GM18517 (cell line): Measurements from ENCODE around the gene ZNF516.

Source experiments
- ATAC-seq: cut with Tn5 transposase; IDR thresholded peaks from one replicate; pipeline ENCODE4 v1.9.1; 2021; ENCODE audit warnings: mild to moderate bottlenecking, moderate library complexity; ENCODE audit not compliant: unreplicated experiment

The ZNF516 gene

DNA sequence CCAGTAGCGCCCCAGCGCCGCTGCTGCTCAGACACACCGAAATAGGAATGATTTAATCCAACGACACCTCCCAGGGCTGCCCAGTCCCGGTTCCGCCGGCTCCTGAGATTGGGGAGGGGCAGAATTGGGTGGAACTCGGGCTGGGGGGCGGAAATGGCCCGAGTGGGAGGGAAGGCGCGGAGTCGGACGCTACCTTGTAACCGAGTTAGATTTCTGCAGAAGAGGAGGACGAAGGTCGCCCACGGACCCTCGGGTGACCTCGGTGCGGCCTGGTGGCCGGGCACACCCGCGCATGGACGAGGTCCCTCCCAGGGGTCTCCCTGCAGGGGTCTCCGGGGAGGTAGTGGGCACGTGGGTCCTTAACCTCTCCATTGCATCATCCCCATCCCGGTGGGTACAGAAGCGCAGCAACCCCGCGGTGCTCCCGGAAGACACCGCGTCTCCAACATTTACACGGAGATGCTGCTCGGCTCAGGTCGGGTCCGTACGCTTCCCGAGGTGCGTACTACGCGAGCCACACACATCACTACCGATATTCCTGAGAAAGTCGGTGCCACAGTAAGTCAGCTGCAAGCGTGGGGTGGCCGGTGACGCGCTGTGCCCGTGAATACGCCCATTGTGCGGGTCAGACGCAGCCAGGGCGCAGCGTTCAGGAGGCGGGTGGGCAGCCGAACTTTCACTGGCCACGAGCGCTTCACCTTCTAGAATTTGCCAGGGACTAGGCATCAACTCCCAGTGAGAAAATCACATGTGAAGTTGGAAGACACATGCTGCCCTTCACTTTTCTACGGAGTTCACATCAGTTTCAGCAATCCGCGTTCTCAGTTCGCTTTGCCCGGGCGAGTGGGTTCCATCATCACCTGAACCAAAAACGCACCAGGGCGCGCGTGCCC, 3.0 kb downstream of the ZNF516 start:
- no peak for ATAC-seq

DNA sequence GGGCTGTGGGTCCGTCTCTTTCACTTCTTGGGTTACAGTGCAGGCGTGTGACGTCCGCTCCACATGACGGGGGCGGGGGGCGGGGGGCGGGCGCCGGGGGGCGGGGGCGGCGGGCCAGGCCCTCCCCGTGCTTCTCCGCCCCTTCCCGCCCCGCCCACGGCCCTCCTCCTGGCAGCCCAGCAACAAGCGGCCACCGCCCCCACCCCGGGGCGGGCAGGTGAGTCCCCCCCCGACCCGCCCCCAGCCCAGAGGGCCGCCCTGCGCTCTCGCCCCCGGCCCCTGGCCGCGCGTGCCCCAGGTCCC, 3.6 kb downstream of the ZNF516 start:
- no peak for ATAC-seq

DNA sequence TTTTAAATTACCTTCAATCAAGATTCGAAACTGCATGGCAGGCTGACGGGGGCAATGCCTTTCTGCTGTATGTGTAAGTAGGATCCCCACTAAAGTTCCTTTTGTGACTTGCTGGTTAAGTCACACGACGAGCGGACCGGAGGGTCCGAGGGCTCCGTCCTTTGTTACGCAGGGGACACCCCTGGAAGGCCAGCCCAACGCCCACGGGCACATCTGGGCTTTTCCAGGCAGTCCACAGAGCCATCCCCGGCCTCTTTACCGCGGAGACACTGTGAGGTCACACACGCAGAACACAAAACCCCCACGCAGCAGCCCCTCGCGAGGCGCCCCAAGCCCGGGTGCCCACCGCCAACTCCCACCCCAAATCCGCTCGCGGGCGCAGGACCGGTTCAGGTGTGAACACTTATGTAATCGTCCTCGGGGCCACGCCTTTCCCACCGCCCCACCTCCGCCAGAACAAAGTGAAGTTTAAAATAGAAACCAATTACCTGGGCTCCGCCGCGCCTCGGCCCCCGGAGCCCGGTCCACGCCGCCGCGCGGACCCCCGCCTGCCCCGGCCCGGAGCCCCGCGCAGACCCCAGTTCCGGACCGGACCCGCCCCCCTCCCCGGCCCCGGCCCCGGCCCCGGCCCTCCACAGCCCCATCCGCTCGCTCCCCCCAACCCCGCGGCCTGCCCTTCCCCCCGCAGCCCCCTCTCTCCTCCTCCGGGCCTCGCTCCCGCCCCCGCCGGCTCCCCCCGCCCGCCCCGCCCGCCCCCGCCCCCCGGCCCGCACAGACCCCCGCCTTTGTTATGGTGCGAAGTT, 4.2 kb downstream of the ZNF516 start:
- ATAC-seq: no peak

DNA sequence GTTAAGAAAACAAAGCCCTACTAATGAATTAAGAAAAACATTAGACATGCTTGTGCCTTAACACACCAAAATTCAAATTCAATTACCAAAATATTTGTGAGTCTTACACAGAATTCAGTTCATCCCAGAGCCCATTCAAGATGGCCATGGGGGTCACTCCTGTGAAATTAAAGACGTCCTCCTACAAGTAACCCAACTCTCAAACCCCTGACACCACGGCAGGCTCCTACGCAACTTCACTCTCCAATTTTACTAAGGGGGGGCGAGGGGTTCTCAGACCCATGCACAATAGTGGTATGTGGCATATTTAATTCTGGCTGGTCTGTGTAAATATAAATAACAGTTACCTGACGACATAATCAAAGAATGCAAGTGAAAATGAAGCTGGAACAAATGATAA, 5.0 kb downstream of the ZNF516 start:
- no peak for ATAC-seq

DNA sequence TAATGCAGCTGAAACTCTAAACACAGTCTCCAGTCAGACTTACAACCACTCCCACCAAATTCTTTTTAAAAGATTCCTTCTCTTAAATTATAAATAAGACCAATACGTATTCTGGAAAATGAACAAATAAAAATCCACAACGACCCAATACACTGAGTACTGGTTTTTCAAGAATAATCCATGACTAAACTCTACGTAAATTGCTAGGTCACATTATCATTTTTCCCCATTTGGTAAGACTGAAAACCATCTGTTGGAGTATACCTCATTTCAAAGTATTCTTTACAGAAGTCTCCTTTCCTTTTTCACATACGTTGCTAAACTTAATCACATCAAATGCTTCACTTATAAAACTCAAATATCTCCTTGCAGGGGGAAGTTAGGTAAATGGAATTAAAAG, 6.0 kb downstream of the ZNF516 start:
- no peak for ATAC-seq

DNA sequence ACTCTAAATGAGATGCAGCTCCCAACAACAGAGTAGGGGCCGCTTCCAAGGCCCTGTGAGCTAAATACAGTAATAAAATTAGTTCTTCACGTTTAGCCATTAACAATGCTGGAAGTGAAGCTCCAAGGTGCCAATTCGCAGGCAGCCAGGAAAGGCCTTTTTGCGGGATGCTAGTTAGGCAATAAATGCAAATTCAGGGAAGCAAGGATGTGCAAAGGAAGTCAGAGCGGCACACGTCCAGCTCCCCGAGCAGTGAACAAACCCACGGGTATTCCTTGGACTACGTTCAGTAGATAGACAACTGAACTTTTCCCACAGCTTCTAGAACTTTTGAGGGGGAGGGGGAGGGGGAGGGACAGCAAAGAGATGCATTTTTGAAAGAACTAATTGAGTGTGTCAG, 6.9 kb downstream of the ZNF516 start:
- no peak for ATAC-seq

DNA sequence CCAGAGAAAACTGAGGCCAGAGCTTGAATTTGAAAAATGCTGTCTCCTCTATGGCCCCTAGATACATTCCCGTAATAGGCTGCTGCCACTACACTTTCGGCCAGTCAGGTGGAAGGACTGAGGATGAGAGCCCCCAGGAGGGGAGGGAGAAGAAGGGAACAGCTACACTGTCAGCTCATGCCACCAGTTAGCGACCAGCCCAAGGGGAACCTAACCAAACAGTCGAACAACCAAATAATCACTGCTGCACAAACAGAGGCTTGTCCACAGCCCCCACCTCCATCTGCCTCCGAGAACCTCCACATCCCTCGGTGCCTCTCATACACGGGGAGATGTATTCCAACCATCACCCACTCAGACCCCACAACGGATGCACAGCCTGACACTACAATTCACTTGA, 7.3 kb downstream of the ZNF516 start:
- no peak for ATAC-seq

DNA sequence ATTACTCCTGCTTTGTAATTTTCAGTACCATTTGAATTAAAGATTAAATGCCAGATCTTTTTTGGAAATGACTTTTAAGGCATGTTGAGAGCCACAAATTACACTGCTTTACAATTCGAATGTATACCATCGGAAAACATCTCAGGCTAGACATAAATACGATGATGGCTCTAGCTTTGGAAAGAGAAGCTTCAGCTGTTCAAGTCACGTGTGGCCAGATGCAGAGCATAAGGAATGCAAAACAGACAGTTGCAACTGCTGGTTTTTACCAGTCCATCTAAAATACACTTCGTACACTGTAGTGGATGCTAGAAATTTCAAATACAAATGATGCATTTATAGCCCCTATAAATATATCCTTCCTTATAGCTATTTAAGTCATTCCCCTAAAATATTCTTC, 8.0 kb downstream of the ZNF516 start:
- ATAC-seq: no peak

DNA sequence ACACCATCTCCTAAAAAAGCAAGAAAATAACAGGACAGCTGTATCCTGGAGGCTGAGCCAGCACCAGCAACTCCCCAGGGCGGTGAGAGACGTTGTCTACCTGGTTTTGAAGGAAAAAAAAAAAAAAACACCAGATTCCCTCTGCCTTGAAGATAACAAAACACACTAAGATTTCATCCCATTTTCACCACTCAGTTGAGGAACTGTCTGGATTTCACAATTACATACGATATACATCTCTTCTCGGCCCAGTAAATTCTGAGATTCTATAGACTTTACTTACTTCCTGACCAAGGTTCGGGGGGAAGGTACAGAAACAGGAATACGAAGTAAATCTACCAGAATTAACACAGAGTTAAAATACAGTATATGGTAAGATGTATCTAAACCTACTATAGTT, 8.5 kb downstream of the ZNF516 start:
- ATAC-seq: no peak

DNA sequence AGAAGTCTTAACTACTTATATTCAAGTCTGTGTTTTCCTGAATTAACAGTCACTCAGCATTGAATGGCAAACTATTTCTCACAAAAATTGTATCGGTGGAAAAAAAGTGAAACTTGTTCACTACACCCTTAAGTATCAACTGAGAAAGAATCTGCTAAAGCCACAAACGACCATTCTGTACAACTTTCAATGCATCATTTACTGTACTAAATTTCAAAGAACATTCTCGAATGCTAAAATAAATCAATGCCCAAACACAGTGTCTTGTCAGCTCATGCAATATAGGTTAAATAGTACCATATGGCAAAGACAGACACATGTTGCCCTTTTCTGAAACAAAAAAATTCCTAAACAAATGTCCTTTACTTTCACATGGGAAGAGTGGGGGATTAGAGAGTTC, 9.0 kb downstream of the ZNF516 start:
- ATAC-seq: no peak

DNA sequence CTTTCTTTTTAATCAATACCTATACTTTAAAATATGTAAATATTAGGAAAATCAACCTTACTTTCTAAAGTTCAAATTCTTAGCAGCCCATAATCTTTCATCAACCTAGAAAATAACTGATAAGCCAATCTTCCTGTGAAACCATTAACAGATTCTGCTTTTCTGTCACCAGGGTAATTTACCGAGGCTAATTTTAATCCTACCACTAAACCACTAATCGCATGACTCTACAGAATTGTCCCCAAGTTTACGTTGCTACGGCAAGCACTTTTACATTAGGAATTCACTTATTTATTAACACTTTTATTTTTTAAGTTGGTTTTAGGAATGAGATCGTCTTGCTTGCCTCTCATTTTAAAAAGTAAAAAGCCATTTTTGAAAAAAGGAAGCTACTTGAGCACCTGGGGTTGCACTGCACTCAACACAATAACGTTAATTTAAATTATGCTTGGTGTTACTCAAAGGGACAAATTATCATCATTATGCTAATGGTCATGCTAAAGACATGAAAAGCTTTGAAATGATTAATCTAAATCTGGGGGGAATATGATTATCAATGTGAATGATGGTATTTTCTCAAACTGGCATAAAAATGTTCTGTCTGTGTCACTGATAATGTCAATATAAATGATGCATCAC, 10.2 kb downstream of the ZNF516 start:
- peak; percentile 71 for ATAC-seq

DNA sequence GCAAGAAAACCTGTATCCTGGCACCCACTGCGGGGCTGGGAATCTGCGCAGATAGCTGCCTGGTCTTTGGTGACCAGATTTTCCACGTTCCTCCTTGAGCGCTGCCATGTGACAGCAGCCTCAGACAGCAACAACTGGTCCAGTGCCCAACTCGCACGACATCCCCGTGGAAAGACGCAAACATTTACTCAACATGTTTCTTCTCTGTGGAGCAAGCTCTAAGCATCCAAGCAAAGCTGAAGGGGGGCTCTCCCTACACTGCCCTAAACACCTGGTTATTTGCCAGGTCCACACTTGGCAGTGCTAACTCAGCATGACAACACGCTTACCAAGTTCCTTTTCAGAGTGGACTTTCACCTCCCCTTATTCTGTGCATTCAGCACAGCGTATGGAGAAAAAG, 11.3 kb downstream of the ZNF516 start:
- no peak for ATAC-seq

DNA sequence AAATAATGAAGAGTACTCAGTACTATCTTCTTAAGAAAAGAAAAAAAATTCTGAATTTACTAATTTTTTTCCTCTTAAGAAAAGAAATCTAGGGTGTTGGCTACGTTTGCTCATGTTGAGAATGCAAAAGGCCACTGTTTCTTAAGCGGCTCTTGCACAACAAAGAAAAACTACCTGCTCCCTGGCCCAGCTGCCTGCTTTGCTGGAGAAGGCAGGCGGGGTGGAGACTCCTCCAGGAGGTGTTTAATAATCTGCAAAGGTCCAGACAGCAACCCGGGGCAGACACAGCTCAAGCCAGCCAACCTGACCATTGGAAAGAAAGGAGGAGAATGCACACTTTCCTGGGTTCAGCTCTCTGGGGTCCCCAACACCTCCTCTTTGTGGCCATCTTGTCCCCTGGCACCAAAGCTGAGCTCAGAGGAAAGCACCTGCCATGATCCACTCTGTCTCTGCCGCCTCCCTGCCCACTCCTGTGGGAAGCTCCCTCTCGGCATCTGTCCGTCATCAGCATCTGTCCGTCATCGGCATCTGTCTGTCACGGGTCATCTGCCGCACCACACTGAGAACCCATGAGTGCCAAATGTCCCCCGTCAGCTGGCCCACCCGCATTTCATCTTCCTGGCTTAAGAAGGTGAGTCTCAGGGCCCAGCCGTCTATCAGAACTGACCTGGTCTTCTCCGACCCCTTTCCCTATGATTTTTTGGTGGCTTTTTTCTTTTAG, 11.9 kb downstream of the ZNF516 start:
- no peak for ATAC-seq

DNA sequence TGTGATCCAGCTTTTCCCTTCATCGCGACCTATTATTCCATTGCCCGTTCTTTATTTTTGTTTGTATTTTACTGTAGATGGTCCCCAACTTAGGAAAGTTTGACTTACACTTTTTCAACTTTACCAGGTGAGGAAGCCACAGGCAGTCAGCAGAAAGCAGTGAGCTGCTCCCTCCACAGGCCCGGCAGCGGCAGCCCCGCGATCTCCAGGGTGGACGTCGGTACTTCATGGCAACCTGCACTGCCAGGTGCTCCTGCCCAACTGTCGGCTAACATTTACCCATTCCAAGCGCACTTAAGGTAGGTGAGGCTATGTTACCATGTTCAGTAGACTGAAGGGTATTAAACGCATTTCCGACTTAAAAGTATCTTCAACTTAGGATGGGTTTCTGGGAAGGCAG, 12.8 kb downstream of the ZNF516 start:
- ATAC-seq: no peak

DNA sequence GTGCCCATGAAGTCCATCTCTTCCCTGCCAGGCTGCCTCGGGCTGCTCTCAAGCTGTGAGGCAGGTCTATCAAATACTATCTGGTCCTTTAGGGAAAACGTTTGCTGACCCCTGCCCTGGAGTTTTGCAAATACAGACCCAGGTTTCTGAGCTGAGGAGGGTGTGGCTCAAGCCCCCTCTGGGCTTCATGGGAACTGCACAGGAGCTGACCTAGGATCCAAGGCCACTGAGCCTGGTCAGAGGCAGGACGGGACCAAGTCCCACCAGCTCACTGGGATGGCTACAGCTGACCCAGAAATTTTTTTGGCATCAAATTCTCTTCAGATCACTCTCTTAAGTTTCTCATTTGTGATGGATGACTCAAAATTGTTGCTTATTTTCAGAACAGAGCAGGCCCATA, 14.1 kb downstream of the ZNF516 start:
- ATAC-seq: no peak

DNA sequence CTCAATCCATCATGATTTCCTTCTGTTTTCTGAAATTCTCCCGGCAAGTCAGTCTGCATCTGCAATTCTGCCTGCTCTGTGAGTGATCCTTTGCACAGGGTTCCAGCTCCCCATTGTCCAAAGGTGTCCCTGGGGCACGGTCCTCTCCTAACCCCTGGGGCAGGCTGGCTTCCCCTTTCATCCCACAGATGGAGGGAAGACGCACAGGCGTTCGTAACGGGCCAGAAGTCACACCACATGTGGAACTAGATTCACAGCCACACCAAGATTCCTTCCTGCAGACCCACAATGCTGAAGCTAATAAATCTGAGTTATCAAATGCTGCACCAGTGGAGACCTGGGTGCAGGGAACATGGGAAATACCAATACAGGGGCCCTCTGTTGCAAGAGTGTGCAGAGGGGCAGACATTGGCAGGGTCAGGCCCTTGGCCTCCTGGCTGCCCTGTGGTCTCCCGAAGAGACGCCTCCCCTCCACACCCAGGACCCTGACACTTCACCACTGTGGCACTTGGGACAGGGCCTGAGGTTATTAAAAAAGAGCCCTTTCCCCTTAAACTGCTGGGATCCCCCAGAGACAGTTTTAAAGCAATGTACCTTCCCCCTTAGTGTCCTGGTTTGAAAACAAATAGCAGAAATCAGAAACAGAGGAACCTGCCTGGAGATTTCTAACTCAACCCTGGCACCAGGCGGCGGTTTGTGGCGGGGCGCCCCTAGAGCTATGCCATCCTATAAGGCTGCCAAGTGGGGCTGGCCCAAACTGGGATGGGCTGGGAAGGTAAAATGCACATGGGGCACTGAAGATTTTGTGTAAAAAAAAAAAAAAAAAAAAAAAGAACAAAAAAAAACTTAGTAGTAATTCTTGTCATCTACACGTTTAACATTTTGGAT, 15.4 kb downstream of the ZNF516 start:
- no peak for ATAC-seq

DNA sequence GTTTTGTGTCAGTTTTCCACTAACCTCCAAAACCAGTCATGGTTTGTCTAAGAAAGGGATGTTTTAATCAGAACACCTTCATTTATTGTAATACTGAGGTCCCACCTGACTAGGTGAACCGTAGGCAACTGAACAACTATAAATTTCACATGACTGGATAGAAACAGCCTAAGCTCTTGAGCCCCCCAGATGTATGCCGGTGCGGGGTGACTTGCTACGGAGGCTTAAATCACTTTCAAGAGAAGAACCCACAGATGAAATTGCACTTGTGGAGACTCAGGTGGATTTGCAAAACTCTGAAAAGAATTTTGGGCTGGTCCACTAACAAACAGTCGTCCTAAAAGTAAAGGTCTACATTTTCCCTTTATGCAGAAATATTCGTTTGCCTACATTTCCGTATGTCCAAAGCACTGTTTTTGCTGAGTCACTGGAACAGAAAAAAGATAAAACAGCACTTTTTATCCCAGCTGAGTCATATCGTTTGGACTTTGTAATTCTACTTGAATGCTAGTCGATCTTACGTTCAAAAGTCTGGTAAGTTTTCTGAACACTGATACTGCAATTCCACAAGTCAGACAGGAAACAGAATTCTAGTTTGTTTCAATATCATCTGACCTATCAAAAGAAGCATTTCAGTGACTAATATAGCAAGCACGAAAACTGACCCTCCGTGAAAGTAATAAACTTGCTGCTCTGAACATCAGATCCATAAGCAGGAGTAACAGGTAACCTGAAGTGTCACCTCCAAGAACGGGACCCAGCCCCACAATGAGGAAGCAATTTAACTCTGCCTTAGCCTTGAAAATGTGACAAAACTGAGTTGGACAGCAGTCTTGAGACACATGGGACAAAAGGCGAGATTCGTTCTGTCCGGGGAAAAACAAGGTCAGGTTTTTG, 18.1 kb downstream of the ZNF516 start:
- peak; percentile 52 for ATAC-seq

DNA sequence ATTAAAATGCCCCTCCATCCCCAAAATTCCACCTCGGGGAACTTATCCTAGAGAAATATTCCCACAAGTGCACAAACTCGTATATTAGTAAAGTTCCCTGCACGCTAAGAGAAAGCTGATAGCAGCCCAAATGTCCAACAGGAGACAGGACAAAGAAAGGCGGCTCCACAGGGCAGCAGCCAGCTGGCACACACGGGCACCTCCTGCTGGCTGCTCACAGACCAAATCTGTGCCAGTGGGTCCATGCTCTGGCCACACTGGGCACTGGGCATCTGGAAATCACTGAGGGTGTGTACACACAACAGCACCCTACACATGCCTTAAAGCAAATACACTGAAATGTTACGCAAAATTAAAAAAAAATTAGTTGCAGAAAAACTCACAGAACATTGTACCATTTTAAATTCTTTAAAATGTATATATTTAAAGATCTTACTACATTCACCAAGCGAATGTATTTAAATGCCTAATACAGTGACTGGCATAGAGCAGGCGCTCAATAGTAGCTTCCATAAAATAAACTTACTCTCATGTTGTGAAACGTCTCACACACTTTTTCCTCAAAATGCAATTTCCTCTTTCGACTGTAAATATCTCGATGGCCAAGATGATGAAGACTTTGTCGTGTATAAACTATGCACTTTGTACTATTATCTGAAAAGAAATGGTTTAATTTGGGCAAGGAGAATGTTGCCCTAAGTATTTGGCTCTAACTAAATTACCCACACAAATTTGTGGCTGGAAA, 19.4 kb downstream of the ZNF516 start:
- no peak for ATAC-seq

DNA sequence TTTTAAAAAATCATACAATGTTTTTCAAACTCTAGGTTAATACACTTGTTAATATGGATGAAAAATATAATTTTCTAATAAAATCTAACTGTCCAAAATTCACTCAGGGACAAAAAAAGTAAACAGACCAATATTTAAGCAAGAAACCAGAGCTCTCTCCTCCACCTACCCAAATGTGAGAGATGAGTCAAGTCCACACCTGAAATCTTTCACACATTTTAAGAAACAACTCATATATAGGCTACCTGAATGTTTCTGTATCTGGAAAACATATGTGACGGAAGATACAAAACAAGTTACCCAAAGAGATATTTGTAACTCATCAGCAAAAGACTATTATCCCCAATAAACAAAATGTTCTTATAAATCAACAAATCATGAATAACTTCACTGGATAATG, 20.2 kb downstream of the ZNF516 start:
- ATAC-seq: no peak
